Urinary bladder (tissue), 4 donors: Measurements from ENCODE around the gene FAM170B. TPM values are rescaled to one million over a fixed set of nuclear protein-coding genes. Genes with fewer than 3 reads are reported as not detected.

Experiments used
- DNase-seq: peaks from one replicate; pipeline ENCODE4 v3.0.0-alpha.2; 2015; ENCODE audit errors: extremely low spot score
- H3K27ac ChIP-seq: one replicate; pipeline ENCODE4 v1.5.1; 2013; ENCODE audit warnings: low read depth, mild to moderate bottlenecking, moderate library complexity
- H3K36me3 ChIP-seq: one replicate; pipeline ENCODE4 v1.6.1; 2013; ENCODE audit warnings: mild to moderate bottlenecking, moderate library complexity; ENCODE audit not compliant: insufficient read depth
- H3K4me1 ChIP-seq: one replicate; pipeline ENCODE4 v1.6.1; 2013; ENCODE audit warnings: mild to moderate bottlenecking, moderate library complexity; ENCODE audit not compliant: insufficient read depth
- H3K4me3 ChIP-seq: one replicate; pipeline ENCODE4 v1.5.1; 2013; ENCODE audit warnings: low read depth, low read length
- WGBS: extraction: QIAGEN DNeasy Blood & Tissue Kit; methylation state at CpG from one replicate; pipeline ENCODE4 v1.1.7; 2013; 5-methylcytosine and 5-hydroxymethylcytosine counted together
- polyA plus RNA-seq: library from polyadenylated mRNA; stranded (reverse); fragments of 200-250 nt; gene quantifications from one replicate; pipeline ENCODE4 v1.2.3, GENCODE V29; 2013
- total RNA-seq: library from RNA; depleted of rRNA; stranded (reverse); fragments of >200 nt; gene quantifications from one replicate; pipeline ENCODE4 v1.2.3, GENCODE V29; 2014
- donor health status: healthy with polysubstance abuse.
- donor health status: healthy.

Gene FAM170B
- total and polyA plus RNA-seq, 2 donors = not detected

DNA sequence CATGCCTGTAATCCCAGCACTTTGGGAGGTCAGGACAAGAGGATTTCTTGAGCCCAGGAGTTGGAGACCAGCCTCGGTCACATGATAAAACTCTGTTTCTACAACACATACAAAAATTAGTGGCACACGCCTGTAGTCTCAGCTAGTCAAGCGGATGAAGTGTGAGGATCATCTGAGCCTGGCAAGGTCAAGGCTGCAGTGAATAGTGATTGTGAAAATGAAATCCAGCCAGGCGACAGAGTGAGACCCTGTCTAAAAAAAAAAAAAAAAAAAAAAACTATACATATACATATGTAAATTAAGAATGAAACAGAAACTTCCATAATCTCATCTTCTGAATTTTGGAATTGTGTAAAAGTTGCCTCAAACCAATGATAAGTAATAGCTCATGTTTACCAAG lies 18.2 kb upstream of the FAM170B start:
- Histone ChIP-seq H3K4me3 (no peak overlapping the region), H3K27ac (no peak overlapping the region), H3K4me1 (no peaks in the 10 kb centered on the region), H3K36me3 (no peaks in the 10 kb centered on the region)
- WGBS = 80% methylated on average over 4 of the region's 4 CpGs
- no peak for DNase-seq

DNA sequence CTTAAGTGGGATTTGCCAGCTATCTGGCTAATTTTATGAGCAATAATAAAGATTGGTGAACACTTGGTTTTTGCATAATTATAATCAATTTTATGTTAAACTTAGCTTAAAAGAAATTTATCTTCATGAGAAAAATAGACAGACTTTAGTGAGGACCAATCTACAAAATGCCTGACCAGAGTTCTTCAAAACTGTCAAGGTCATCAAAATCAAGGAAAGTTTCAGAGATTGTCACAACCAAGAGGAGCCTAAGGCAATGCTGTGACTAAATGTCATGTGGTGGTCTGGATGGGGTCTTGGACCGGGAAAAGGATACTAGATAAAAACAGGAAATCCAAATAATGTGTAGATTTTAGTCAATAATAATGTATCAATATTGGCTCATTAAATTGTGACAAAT lies 17.7 kb upstream of the FAM170B start:
- Histone ChIP-seq H3K36me3 (no peaks in the 10 kb centered on the region), H3K27ac (no peak overlapping the region), H3K4me1 (no peaks in the 10 kb centered on the region), H3K4me3 (no peak overlapping the region)
- DNase-seq = no peak
- WGBS = 74% methylated on average over 1 of the region's 1 CpG

GRCh38 chr10:49151025-49151445 lies 17.2 kb upstream of the FAM170B start:
- Histone ChIP-seq H3K27ac (no peak overlapping the region), H3K4me1 (no peaks in the 10 kb centered on the region), H3K4me3 (no peak overlapping the region), H3K36me3 (no peaks in the 10 kb centered on the region)
- 29% methylated on average over 2 of the region's 2 CpGs for WGBS
- no peak for DNase-seq

GRCh38 chr10:49150426-49150825 lies 16.6 kb upstream of the FAM170B start:
- Histone ChIP-seq H3K4me3 (no peak overlapping the region), H3K36me3 (no peaks in the 10 kb centered on the region), H3K27ac (no peak overlapping the region), H3K4me1 (no peaks in the 10 kb centered on the region)
- WGBS = 75% methylated on average over 5 of the region's 5 CpGs
- no peak for DNase-seq

- WGBS = 89% methylated on average over 3 of the region's 3 CpGs
- H3K36me3 ChIP-seq = no peaks in the 10 kb centered on the region
- H3K27ac ChIP-seq = no peak overlapping the region
- no peak overlapping the region for H3K4me3 ChIP-seq
- DNase-seq = no peak
- no peaks in the 10 kb centered on the region for H3K4me1 ChIP-seq
Measured at GRCh38 chr10:49149881-49150280, 16.1 kb upstream of the FAM170B start.

- H3K36me3 ChIP-seq = no peaks in the 10 kb centered on the region
- 57% methylated on average over 2 of the region's 2 CpGs for WGBS
- no peak overlapping the region for H3K27ac ChIP-seq
- no peak for DNase-seq
- peaks cover 2% of the 10 kb centered on the region for H3K4me1 ChIP-seq
- no peak overlapping the region for H3K4me3 ChIP-seq
Measured at GRCh38 chr10:49144058-49144720, 10.4 kb upstream of the FAM170B start.

- Histone ChIP-seq H3K4me1 (peaks cover 2% of the 10 kb centered on the region), H3K27ac (no peak overlapping the region), H3K4me3 (no peak overlapping the region), H3K36me3 (no peaks in the 10 kb centered on the region)
- no peak for DNase-seq
Measured at GRCh38 chr10:49143249-49143648, 9.4 kb upstream of the FAM170B start.

DNA sequence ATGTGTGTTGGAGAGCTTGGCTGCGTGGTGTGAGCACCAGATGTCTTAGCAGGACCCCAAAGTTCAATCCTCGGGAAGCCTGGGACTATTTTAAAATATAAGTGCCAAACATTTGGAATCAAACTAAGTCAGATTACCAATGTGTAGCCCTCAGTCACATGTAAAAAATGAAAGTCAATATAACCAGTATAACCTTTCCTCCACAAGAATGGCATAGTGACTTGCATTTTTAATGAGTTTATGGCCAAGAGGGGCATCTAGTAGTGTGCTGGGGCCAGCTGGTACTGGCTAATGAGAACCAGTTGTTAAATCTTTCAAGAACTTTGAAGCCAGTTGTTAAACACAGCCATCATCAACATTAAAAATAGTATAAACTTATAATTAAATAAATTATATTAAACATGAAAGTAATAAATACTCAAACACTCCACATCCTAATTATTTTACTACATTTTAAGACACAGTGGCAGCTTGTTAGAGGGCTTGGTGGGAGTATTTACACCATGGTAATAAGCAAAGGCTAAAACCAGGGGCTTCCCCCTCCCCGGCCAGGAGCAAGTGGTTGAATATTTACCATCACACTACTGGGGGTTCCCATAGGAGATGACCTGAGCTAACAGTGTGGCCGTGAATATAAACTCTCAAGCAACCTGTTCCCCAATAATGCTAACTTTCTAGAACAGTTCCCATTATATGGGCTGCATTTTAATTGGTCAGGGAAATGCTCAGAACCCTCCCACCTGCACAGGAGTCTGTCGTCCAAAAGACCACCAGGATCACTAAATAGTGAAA lies 7.9 kb upstream of the FAM170B start:
- no peak for DNase-seq
- WGBS = 84% methylated on average over 5 of the region's 5 CpGs
- no peak overlapping the region for H3K27ac ChIP-seq
- H3K36me3 ChIP-seq = no peaks in the 10 kb centered on the region
- H3K4me1 ChIP-seq = peaks cover 4% of the 10 kb centered on the region
- H3K4me3 ChIP-seq = no peak overlapping the region

- Histone ChIP-seq H3K4me3 (no peak overlapping the region), H3K4me1 (peaks cover 4% of the 10 kb centered on the region), H3K27ac (peak overlapping the region; percentile 59), H3K36me3 (no peaks in the 10 kb centered on the region)
- no peak for DNase-seq
- WGBS = 76% methylated on average over 5 of the region's 5 CpGs
Measured at GRCh38 chr10:49140304-49141177, 6.7 kb upstream of the FAM170B start.

- Histone ChIP-seq H3K27ac (peak overlapping the region; percentile 81), H3K4me1 (peaks cover 4% of the 10 kb centered on the region), H3K36me3 (no peaks in the 10 kb centered on the region), H3K4me3 (no peak overlapping the region)
- 80% methylated on average over 4 of the region's 4 CpGs for WGBS
- no peak for DNase-seq
Measured at GRCh38 chr10:49139846-49140195, 6.0 kb upstream of the FAM170B start.

GRCh38 chr10:49139028-49139845 lies 5.4 kb upstream of the FAM170B start:
- WGBS = 51% methylated on average over 8 of the region's 8 CpGs
- Histone ChIP-seq H3K4me1 (peaks cover 4% of the 10 kb centered on the region), H3K27ac (peak overlapping the region; percentile 81), H3K36me3 (no peaks in the 10 kb centered on the region), H3K4me3 (no peak overlapping the region)
- DNase-seq = no peak

- no peak for DNase-seq
- H3K36me3 ChIP-seq = no peaks in the 10 kb centered on the region
- WGBS = 73% methylated on average over 7 of the region's 7 CpGs
- H3K4me3 ChIP-seq = no peak overlapping the region
- peak overlapping the region; percentile 67 for H3K27ac ChIP-seq
- peaks cover 4% of the 10 kb centered on the region for H3K4me1 ChIP-seq
Measured at GRCh38 chr10:49138361-49138891, 4.6 kb upstream of the FAM170B start.

DNA sequence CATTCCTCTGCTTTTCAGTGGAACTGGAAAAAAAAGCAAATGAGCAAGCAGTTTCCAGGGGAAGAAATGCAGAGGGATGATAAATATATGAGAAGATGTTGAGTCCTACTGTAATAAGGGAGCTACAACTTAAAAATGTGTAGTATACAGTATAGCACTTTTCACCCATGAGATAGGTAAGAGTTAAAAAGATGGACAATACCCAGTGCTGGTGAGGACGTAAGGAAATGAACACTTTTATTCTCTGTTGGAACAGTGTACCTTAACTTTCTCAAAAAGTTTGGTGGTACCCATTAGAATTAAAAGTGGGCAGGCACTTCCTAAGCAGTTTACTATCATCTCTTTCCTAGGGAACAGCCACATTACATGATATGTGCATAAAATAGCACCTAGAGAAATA lies 2.7 kb upstream of the FAM170B start:
- 64% methylated on average over 1 of the region's 1 CpG for WGBS
- Histone ChIP-seq H3K36me3 (no peaks in the 10 kb centered on the region), H3K4me1 (peaks cover 4% of the 10 kb centered on the region), H3K4me3 (no peak overlapping the region), H3K27ac (no peak overlapping the region)
- DNase-seq = no peak
